HG02943 (cell line): ENCODE results near the gene CCL27.
"Not testable (repeated sequence)": the region's sequence is repeated elsewhere in the genome, so short reads cannot be mapped to it uniquely, and the experiment has no call there.

ENCODE experiments used
- ATAC-seq: cut with Tn5 transposase; IDR thresholded peaks from one replicate; pipeline ENCODE4 v1.9.1; 2021; ENCODE audit warnings: mild to moderate bottlenecking, low read depth, moderate library complexity; ENCODE audit not compliant: unreplicated experiment

The CCL27 gene

DNA sequence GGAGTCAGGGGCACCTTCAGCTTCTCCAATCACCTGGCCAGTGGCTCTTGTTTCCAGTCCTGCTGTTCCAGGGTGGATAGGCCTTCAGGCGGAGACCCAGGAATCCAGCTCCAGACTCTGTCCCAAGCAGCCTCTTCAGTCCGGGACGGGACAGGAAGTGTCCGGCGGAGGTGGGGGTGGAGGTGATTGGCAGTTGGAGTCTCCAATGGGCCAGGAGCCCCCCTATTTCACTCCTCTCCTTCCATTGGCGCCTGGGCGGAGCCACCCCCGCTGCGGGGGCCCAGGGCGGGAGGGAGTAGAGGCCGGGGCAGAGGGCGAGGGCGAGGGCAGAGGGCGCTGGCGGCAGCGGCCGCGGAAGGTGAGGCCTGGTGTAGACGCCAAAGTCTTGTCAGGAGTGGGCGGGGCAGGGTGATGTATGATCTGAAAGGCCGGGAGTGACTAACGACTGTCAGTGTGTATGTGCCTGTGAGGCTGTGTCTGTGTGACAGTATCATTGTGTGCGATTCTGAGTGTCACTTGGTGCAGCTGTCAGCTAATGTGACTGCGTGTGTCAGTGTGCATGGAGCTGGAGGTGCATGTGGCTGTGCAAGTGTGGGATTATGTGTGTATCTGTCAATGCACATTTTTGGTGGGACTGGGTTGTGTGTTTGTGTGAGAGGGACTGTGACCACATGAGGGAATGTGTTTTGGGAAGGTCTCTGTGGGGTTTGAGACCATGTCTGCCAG lies 10.4 kb downstream of the CCL27 start, which contains the start of gene IL11RA:
Gene IL11RA (plus strand): TSS at position 310 of the 726 bp plus-strand sequence. CDS start 3,033 bp downstream, outside the sequence.
- no peak for ATAC-seq

GRCh38 chr9:34651321-34651720 lies 11.1 kb downstream of the CCL27 start:
- ATAC-seq, result no peak

DNA sequence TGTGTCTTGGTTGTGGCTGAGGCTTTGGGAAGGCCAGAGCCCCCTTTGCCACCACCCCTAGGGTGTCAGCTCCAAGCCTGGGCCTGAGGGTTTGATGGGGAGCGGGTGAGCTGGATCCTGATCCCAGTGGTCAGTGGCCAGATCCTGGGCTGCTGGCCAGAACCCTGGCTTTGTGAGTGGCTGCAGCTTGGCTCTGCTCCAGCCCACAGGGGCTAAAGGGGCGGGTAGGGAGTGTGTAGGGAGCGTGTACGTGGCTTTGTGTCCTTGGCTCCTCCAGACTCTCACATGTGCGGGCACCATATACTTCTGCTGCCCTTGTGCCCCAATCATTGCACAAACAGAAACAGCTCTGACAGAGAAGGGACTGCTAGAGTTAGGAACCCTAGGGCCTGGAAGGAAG lies 11.6 kb downstream of the CCL27 start:
- ATAC-seq, result no peak

DNA sequence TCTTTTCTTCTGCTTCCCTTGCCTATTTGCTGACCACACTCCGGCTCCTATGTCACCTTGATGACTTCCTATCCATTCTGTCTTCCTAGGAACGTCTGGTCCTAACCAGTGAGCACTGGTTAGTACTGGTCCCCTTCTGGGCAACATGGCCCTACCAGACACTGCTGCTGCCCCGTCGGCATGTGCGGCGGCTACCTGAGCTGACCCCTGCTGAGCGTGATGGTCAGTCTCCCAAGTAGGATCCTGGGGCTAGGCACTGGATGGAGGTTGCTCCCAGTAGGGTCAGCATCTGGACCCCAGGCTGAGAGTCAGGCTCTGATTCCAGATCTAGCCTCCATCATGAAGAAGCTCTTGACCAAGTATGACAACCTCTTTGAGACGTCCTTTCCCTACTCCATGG lies 13.8 kb downstream of the CCL27 start:
- no peak for ATAC-seq

DNA sequence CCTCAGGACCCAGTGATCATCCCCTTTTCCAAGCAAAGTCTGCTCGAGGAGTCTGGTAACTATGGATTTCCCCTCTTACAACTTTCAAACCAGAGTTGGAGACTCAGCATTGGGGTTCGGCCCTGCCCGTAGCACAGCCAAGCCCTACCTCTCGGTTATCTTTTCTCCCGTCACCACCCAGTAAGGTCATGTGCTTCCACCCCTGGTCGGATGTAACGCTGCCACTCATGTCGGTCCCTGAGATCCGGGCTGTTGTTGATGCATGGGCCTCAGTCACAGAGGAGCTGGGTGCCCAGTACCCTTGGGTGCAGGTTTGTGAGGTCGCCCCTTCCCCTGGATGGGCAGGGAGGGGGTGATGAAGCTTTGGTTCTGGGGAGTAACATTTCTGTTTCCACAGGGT lies 14.8 kb downstream of the CCL27 start:
- no peak for ATAC-seq

DNA sequence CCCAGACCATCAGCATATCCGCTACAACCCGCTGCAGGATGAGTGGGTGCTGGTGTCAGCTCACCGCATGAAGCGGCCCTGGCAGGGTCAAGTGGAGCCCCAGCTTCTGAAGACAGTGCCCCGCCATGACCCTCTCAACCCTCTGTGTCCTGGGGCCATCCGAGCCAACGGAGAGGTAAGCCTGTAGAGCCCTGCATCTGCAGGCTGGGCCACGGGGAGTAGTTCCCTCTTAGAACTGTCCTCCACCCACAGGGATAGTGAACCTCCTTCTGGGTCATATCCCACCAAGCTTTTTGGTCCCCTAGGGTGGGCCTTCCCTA lies 15.4 kb downstream of the CCL27 start:
- ATAC-seq, result no peak

GRCh38 chr9:34646211-34647083 lies 16.0 kb downstream of the CCL27 start, which contains the start of gene GALT:
GALT (plus strand) TSS chr9:34646675; CDS start chr9:34646705, 30 bp downstream.
- ATAC-seq, result peak; percentile 92

DNA sequence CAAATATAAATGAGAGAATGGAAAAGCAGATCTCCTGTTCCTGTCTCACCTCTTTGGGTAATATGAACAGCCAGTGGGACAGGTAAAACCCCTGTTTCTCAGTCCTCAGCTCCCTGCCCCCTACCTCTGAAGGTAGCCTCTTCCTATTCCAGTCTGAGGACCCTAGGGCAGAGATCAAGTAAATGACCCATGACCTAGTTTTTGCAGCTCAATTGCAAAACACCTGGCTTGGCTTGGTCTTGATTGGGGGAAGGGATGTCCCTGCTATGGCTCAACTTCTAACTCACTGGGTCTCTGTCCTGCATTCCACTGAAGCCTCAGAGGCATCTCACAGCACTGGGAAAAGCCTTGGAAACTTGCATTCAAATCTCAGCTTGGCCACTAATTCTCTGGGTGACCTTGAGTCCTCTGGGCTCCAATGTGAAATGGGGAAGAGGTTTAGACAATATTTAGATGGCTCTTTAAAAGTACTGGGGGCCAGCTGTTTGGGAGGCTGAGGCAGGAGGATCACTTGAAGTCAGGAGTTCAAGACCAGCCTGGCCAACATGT lies 17.6 kb downstream of the CCL27 start:
- ATAC-seq, result no peak

- ATAC-seq, result no peak
These were observed 19.8 kb downstream of the CCL27 start for GRCh38 chr9:34642679-34643078.

DNA sequence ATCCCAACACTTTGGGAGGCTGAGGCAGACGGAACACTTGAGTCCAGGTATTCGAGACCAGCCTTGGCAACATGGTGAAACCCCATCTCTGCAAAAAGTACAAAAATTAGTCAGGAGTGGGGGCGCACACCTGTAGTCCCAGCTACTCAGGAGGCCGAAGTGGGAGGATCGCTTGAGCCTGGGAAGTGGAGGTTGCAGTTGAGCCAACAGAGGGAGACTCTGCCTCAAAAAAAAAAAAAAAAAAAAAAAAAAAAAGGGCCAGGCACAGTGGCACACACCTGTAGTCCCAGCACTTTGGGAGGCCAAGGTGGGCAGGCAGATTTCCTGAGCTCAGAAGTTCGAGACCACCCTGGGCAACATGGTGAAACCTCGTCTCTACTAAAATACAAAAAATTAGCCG lies 23.1 kb downstream of the CCL27 start:
- ATAC-seq, result not testable (repeated sequence)

- ATAC-seq, result no peak
These were observed 24.4 kb downstream of the CCL27 start for GRCh38 chr9:34638138-34638445.

- peak; percentile 81 for ATAC-seq
These were observed 24.9 kb downstream of the CCL27 start, which contains the start of gene SIGMAR1 for GRCh38 chr9:34637356-34638137. SIGMAR1 (minus strand) TSS chr9:34637787; CDS start chr9:34637697, 90 bp downstream.

- peak; percentile 10 for ATAC-seq
These were observed 25.6 kb downstream of the CCL27 start for GRCh38 chr9:34636791-34637355.

DNA sequence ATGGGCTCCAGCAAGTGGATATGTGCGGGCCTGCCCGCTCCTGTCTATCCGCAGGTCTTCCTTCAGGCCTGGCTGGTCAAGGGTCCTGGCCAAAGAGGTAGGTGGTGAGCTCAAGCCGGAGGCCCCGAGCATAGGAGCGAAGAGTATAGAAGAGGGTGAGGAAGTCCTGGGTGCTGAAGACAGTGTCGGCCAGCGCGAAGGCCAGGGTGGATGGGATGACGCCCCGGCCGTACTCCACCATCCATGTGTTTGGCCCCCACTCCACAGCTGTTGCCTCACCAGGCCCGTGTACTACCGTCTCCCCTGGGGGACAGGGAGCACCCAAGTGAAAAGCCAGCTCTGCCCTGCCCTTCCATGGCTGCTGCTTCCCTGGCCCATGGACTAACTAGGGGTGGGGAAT lies 26.9 kb downstream of the CCL27 start:
- no peak for ATAC-seq

GRCh38 chr9:34634551-34635248 lies 27.8 kb downstream of the CCL27 start:
- ATAC-seq, result no peak

- ATAC-seq, result no peak
These were observed 28.5 kb downstream of the CCL27 start for GRCh38 chr9:34633851-34634550.

DNA sequence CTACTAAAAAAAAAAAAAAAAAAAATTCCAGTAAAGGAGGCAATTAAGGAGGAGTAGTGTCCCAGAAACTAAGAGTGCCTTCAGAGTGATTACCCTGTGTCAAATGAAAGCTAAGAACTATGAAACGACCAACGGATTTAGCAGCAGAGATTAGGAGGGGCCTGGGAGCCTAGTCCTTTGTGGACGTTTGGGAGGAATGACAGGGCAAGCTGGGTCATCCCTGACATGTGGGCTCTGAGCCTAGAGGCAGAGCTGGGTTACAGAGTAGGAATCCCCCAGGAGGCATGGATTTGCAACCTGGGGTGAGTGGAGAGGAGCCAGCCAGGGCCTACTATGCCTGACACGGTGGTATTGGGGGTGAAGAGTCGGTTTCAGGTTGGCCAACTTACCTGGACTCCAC lies 29.3 kb downstream of the CCL27 start:
- no peak for ATAC-seq

DNA sequence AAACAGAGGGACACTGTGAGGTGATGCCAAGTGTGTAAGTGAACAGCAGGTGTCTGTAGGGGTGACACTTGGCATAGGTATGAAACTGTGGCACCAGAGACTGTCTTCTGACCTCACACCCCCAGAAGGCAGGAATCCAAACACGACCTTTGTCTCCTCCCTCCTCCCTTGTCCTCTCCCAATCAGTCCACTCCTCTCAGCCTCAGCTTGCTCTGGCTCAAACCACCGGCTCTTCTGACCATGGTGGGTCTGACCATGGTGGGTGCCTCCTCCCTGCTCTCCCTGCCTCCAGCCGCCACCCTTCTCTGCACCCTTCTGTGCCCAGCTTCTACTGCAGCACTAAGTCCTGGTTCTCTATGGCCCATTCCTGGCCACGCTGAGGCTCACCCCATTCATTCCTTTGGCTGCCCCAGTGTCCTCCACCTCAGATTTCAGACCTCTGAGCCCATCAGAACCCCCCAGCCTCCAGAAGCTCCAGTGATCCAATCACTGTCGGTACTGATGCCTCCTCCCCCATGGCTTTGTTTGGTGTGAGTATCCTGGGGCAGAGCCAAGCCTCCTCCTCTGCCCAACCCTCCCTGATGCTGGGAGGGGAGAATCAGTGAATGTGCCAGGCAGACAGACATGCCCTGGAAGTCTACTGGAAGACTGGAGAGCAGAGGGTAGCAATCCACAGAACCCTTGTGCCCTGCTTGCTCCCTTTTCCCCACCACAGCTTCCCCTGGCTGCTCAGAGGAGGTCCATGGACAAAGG lies 31.9 kb downstream of the CCL27 start:
- ATAC-seq, result no peak

DNA sequence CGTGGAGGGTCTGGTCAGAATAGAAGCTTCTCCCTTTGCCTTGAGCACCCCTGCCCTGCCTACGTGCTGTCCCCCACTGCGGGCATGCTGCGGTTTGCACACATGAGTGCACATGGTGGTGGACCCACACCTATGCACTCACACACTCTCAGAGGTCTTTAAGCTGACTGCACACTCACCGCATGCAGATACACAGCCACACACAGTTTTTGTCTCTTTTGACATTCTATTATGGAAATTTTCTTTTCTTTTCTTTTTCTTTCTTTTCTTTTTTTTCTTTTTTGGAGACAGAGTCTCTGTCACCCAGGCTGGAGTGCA lies 33.0 kb downstream of the CCL27 start:
- no peak for ATAC-seq
